Muscle of leg (tissue), 11 donors: ENCODE results near the gene RNF2. TPM values are rescaled to one million over a fixed set of nuclear protein-coding genes. Genes with fewer than 3 reads are reported as not detected.

Experiments
- DNase-seq: peaks from one replicate; pipeline ENCODE4 v3.0.0; 2013
- H3K27ac ChIP-seq: one replicate; pipeline ENCODE4 v1.5.1; 2013; ENCODE audit warnings: mild to moderate bottlenecking, low read length, control low read depth
- H3K27me3 ChIP-seq: one replicate; pipeline ENCODE4 v1.6.1; 2013; ENCODE audit warnings: low read length; ENCODE audit not compliant: control insufficient read depth, insufficient read depth
- H3K36me3 ChIP-seq: one replicate; pipeline ENCODE4 v1.6.1; 2013; ENCODE audit warnings: low read length; ENCODE audit not compliant: control insufficient read depth, insufficient read depth
- H3K4me1 ChIP-seq: one replicate; pipeline ENCODE4 v1.6.1; 2013; ENCODE audit warnings: low read length; ENCODE audit not compliant: control insufficient read depth, insufficient read depth
- H3K4me3 ChIP-seq: one replicate; pipeline ENCODE4 v1.5.1; 2013; ENCODE audit warnings: low read length, control low read depth
- H3K9me3 ChIP-seq: replicated peaks from 2 replicates; pipeline ENCODE4 v1.6.1; 2013; ENCODE audit warnings: low read depth, low read length; ENCODE audit not compliant: control insufficient read depth
- WGBS: methylation state at CpG from one replicate; pipeline ENCODE4 v1.1.5; 2013; ENCODE audit warnings: missing lambda C conversion rate; ENCODE audit not compliant: insufficient coverage; 5-methylcytosine and 5-hydroxymethylcytosine counted together
- polyA plus RNA-seq, 8 donors: library from polyadenylated mRNA; unstranded; fragments of 120-200 nt; gene quantifications; one replicate each; pipeline versions ENCODE4 v1.2.1 to v1.2.3, GENCODE V29; 2013; ENCODE audit warnings: inconsistent platforms in 1 of 8, low replicate concordance in 1 of 8; ENCODE audit not compliant: insufficient read length in 8 of 8, insufficient read depth in 1 of 8
- total RNA-seq: library from RNA; stranded (reverse); fragments of 120-200 nt; gene quantifications from one replicate; pipeline ENCODE4 v1.2.4, GENCODE V29; 2013

Gene RNF2
- total and polyA plus RNA-seq, 9 donors = 28.4 to 44.8 (median 34.6) TPM

GRCh38 chr1:185045814-185046492 is 595 bp downstream of the RNF2 start:
- H3K9me3 ChIP-seq = no peaks in the 10 kb centered on the region
- H3K27ac ChIP-seq = peak overlapping the region; percentile 89
- peak; percentile 65 for DNase-seq
- no peaks in the 10 kb centered on the region for H3K36me3 ChIP-seq
- H3K27me3 ChIP-seq = no peaks in the 10 kb centered on the region
- peak overlapping the region; percentile 81 for H3K4me3 ChIP-seq
- WGBS = 0% methylated on average over 17 of the region's 52 CpGs
- H3K4me1 ChIP-seq = peaks cover 6% of the 10 kb centered on the region

GRCh38 chr1:185046668-185047067 is 1.3 kb downstream of the RNF2 start:
- no peak for DNase-seq
- Histone ChIP-seq H3K4me1 (peaks cover 6% of the 10 kb centered on the region), H3K4me3 (peak overlapping the region; percentile 81), H3K9me3 (no peaks in the 10 kb centered on the region), H3K36me3 (no peaks in the 10 kb centered on the region), H3K27ac (no peak overlapping the region), H3K27me3 (no peaks in the 10 kb centered on the region)
- WGBS = 0% methylated on average over 1 of the region's 5 CpGs

GRCh38 chr1:185049670-185050069 is 4.3 kb downstream of the RNF2 start:
- H3K27me3 ChIP-seq = no peaks in the 10 kb centered on the region
- no peak overlapping the region for H3K4me3 ChIP-seq
- H3K27ac ChIP-seq = no peak overlapping the region
- H3K4me1 ChIP-seq = peaks cover 6% of the 10 kb centered on the region
- no peaks in the 10 kb centered on the region for H3K9me3 ChIP-seq
- H3K36me3 ChIP-seq = no peaks in the 10 kb centered on the region
- DNase-seq = peak; percentile 36
- WGBS = 96% methylated on average over 2 of the region's 3 CpGs

GRCh38 chr1:185050823-185051451 is 5.6 kb downstream of the RNF2 start:
- WGBS = 60% methylated on average over 1 of the region's 5 CpGs
- peaks cover 6% of the 10 kb centered on the region for H3K4me1 ChIP-seq
- peak; percentile 64 for DNase-seq
- no peaks in the 10 kb centered on the region for H3K36me3 ChIP-seq
- no peaks in the 10 kb centered on the region for H3K9me3 ChIP-seq
- H3K27me3 ChIP-seq = no peaks in the 10 kb centered on the region
- no peak overlapping the region for H3K4me3 ChIP-seq
- no peak overlapping the region for H3K27ac ChIP-seq

- H3K9me3 ChIP-seq = no peaks in the 10 kb centered on the region
- H3K4me3 ChIP-seq = no peak overlapping the region
- H3K36me3 ChIP-seq = no peaks in the 10 kb centered on the region
- WGBS = 100% methylated on average over 1 of the region's 3 CpGs
- peaks cover 6% of the 10 kb centered on the region for H3K4me1 ChIP-seq
- H3K27ac ChIP-seq = no peak overlapping the region
- H3K27me3 ChIP-seq = no peaks in the 10 kb centered on the region
- no peak for DNase-seq
Measured at GRCh38 chr1:185053204-185053603, 7.8 kb downstream of the RNF2 start.

- Histone ChIP-seq H3K27me3 (no peaks in the 10 kb centered on the region), H3K4me1 (peaks cover 6% of the 10 kb centered on the region), H3K27ac (no peak overlapping the region), H3K36me3 (no peaks in the 10 kb centered on the region), H3K4me3 (no peak overlapping the region), H3K9me3 (no peaks in the 10 kb centered on the region)
- 94% methylated on average over 14 of the region's 31 CpGs for WGBS
- DNase-seq = no peak
Measured at GRCh38 chr1:185054365-185055060, 9.2 kb downstream of the RNF2 start.

GRCh38 chr1:185058110-185058509 is 12.8 kb downstream of the RNF2 start:
- H3K27me3 ChIP-seq = no peaks in the 10 kb centered on the region
- no peaks in the 10 kb centered on the region for H3K9me3 ChIP-seq
- peaks cover 3% of the 10 kb centered on the region for H3K4me1 ChIP-seq
- H3K27ac ChIP-seq = peak overlapping the region; percentile 24
- H3K36me3 ChIP-seq = no peaks in the 10 kb centered on the region
- WGBS = no CpG with 5 or more reads among the region's 2 CpGs
- no peak for DNase-seq
- H3K4me3 ChIP-seq = no peak overlapping the region

- Histone ChIP-seq H3K27ac (peak overlapping the region; percentile 10), H3K4me1 (peaks cover 3% of the 10 kb centered on the region), H3K36me3 (no peaks in the 10 kb centered on the region), H3K9me3 (peaks cover 2% of the 10 kb centered on the region), H3K4me3 (no peak overlapping the region), H3K27me3 (no peaks in the 10 kb centered on the region)
- peak; percentile 67 for DNase-seq
- WGBS = no CpG with 5 or more reads among the region's 2 CpGs
Measured at GRCh38 chr1:185058876-185059275, 13.5 kb downstream of the RNF2 start.

GRCh38 chr1:185059950-185060571 is 14.7 kb downstream of the RNF2 start:
- Histone ChIP-seq H3K9me3 (peaks cover 7% of the 10 kb centered on the region), H3K27ac (no peak overlapping the region), H3K4me3 (no peak overlapping the region), H3K36me3 (no peaks in the 10 kb centered on the region), H3K4me1 (peaks cover 3% of the 10 kb centered on the region), H3K27me3 (no peaks in the 10 kb centered on the region)
- no peak for DNase-seq
- 79% methylated on average over 2 of the region's 2 CpGs for WGBS
